ENCODE measurements around the gene LRRC7. TPM values are rescaled to one million over a fixed set of nuclear protein-coding genes. Genes with fewer than 3 reads are reported as not detected.
A peak's percentile ranks its signal among the peaks of the same experiment; 100 is the strongest.

Gene LRRC7
- total and polyA plus RNA-seq, 2 of the 13 experiments (the other 11 are each of a cell fraction or from before 2014, with no cell fraction given): not detected

- Histone ChIP-seq H3K9me3 (ENCODE audit: low read length) (no peaks in the 10 kb centered on the region), H3K4me2 (ENCODE audit: low read depth, low read length) (no peak overlapping the region), H3K79me2 (ENCODE audit: insufficient read depth, low read length) (no peaks in the 10 kb centered on the region), H3K4me3 (replicated peaks in 1 of 3; ENCODE audit: insufficient read depth in 1 of 3, low read depth in 2 of 3, low read length in 3 of 3) (no peak overlapping the region), H3K4me1 (ENCODE audit: insufficient read depth, low read length) (no peaks in the 10 kb centered on the region), H3K9ac (ENCODE audit: insufficient read depth, low read depth, low read length) (no peak overlapping the region), H4K20me1 (ENCODE audit: insufficient read depth, low read length) (no peaks in the 10 kb centered on the region), H3K27ac (ENCODE audit: extremely low read length, insufficient read depth, low read length) (no peak overlapping the region), H3K36me3 (replicated peaks in 1 of 2; ENCODE audit: control insufficient read depth in 1 of 2, insufficient read depth in 2 of 2, low read length in 2 of 2) (no peaks in the 10 kb centered on the region), H3K27me3 (ENCODE audit: control insufficient read depth in 1 of 2, insufficient read depth in 2 of 2, low read length in 2 of 2) (no peaks in the 10 kb centered on the region), H2AFZ (ENCODE audit: low read length) (no peak overlapping the region)
- FAIRE-seq (no peak), ATAC-seq (no peak), DNase-seq (ENCODE audit: low spot score) (no peak)
- in situ Hi-C loops (cut with HindIII; ENCODE audit: extremely low pct_ligation_motif_present, low pct_unique_long_range_greater_than_20kb): no loop called here
- TF ChIP-seq RARG (CRISPR knock-in tag; IDR thresholded peaks at IDR 0.05; ENCODE audit: low read depth): no peak
- no peak for TF ChIP-seq ZNF143 (CRISPR knock-in tag; IDR thresholded peaks at IDR 0.05)
- TF ChIP-seq ZNF354B (CRISPR knock-in tag; IDR thresholded peaks at IDR 0.05): no peak
- no peak for TF ChIP-seq PRMT3 (CRISPR knock-in tag; IDR thresholded peaks at IDR 0.05; ENCODE audit: borderline replicate concordance, low read depth)
- TF ChIP-seq HNRNPK (IDR thresholded peaks at IDR 0.05; ENCODE audit: low read depth, low read length, poor library complexity, severe bottlenecking): no peak
- TF ChIP-seq CSRNP2 (CRISPR knock-in tag; conservative IDR thresholded peaks at IDR 0.05; ENCODE audit: low read depth): no peak
- TF ChIP-seq CBX2 (IDR thresholded peaks at IDR 0.05; ENCODE audit: low read depth, low read length): no peak
- TF ChIP-seq CBX2 (CRISPR knock-in tag; IDR thresholded peaks at IDR 0.05; ENCODE audit: low read depth): no peak
- TF ChIP-seq CEBPB (IDR thresholded peaks at IDR 0.05; ENCODE audit: borderline replicate concordance, low read depth, low read length): no peak
- no peak for TF ChIP-seq MXI1 (IDR thresholded peaks at IDR 0.05; ENCODE audit: borderline replicate concordance, low read depth, low read length)
- TF ChIP-seq MAFF (IDR thresholded peaks at IDR 0.05; ENCODE audit: low read depth, low read length): 0 out of 2 replicates have a peak, but pooled peaks have one; percentile 21
- TF ChIP-seq ARID4A (CRISPR knock-in tag; IDR thresholded peaks at IDR 0.05; ENCODE audit: borderline replicate concordance): no peak
- peak in 1 of 2 experiments; percentile 63; a peak in 2 of 4 replicates for TF ChIP-seq MAFK (conservative IDR thresholded peaks at IDR 0.05 in 1 of 2, IDR thresholded peaks at IDR 0.05 in 1 of 2; ENCODE audit: low read length in 2 of 2)
- TF ChIP-seq ZNF775 (CRISPR knock-in tag; IDR thresholded peaks at IDR 0.05; ENCODE audit: borderline replicate concordance): no peak
- TF ChIP-seq TERF1 (CRISPR knock-in tag; IDR thresholded peaks at IDR 0.05): no peak
- intact Hi-C loops (cut with micrococcal nuclease; ENCODE audit: unreplicated experiment): no loop called here
- WGBS (ENCODE audit: low lambda C conversion rate): 1% methylated on average over 3 of the region's 3 CpGs
- POLR2A ChIA-PET: no interaction called here
- CTCF ChIA-PET (ENCODE audit: low intra/inter-chr PET ratio, low total read pairs): no interaction called here
- BruUV-seq (replicated peaks): no TSS peak
Observed at GRCh38 chr1:69871412-69871811, 303.7 kb downstream of the LRRC7 start.

All from HepG2 (cell line).